Measurements from ENCODE around the gene OS9. TPM values are rescaled to one million over a fixed set of nuclear protein-coding genes. Genes with fewer than 3 reads are reported as not detected.
"Not testable (repeated sequence)": the region's sequence is repeated elsewhere in the genome, so short reads cannot be mapped to it uniquely, and the experiment has no call there.

The OS9 gene
- total and polyA plus RNA-seq, 4 experiments from 2014 or later, result 56.6 to 195 (median 131) TPM

DNA sequence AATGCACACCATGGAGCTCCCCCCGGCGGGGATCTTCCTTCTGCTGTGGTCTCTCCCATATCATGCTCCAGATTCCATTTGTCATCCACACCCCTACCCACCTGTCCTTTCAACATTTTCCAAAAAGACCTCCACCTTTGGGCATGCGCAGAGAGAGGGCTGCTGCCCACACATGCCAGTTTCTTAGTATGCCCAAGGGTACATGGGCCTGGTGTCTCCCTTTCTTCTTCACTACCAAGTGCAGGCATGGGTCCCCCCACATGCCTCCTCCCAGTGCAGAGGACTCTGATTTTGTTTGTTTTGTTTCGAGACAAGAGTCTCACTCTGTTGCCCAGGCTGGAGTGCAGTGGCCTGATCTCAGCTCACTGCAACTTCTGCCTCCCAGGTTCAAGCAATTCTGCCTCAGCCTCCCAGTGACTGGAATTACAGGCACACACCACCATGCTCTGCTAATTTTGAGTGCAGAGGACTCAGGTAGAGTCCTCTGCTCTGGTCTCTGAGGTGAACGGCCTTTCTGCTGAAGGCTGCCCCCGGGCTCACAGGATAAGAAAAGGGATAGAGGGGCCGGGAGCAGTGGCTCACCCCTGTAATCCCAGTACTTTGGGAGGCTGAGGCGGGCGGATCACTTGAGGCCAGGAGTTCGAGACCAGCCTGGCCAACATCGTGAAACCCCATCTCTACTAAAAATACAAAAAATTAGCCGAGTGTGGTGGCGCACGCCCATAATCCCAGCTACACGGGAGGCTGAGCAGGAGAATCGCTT, 28.1 kb downstream of the OS9 start:
- H3K36me3 ChIP-seq (ENCODE audit: insufficient read depth, low read length), result peaks cover 48% of the 10 kb centered on the region
- H3K4me3 ChIP-seq (ENCODE audit: low read length in 2 of 2); H3K4me3 Mint-ChIP-seq; H3K27me3 ChIP-seq (ENCODE audit: insufficient read depth, low read length); H3K27ac ChIP-seq (ENCODE audit: low read depth, low read length); H3K27me3 Mint-ChIP-seq; DNase-seq; H3K4me1 ChIP-seq (ENCODE audit: insufficient read depth, low read length); intact Hi-C loops (cut with micrococcal nuclease); H3K9me3 ChIP-seq (ENCODE audit: control insufficient read depth in 1 of 2, low read length in 2 of 2); H3K9me3 Mint-ChIP-seq: not testable (repeated sequence)
- Mint-ChIP-seq H3K4me1 (peaks cover 14 to 32% (median 21%) of the 10 kb centered on the region in 4 donors), H3K36me3 (peaks cover 24 to 47% of the 10 kb centered on the region in 2 donors), H3K27ac (peak overlapping the region in 4 of 7 donors; percentile 29 to 72 (median 42))
- POLR2A ChIA-PET (ENCODE audit: partially characterized antibody), result interaction anchor here (1.0 to 4.4 kb wide), 6 partner anchors 10 to 23 kb away, joined by 3 to 32 read pairs (median 5); partner anchors contain the start of gene TSPAN31
- CTCF ChIA-PET (ENCODE audit: partially characterized antibody), result interaction anchor here (1.2 to 3.2 kb wide), 2 partner anchors 20 to 35 kb away, joined by 3 to 10 read pairs; no protein-coding TSS in a partner anchor

GRCh38 chr12:57722716-57723629, 29.0 kb downstream of the OS9 start:
- Mint-ChIP-seq H3K36me3 (peaks cover 26 to 47% of the 10 kb centered on the region in 2 donors), H3K4me1 (peaks cover 14 to 32% (median 21%) of the 10 kb centered on the region in 4 donors), H3K4me3 (peak overlapping the region in 1 of 8 donors; percentile 51), H3K27me3 (no peaks in the 10 kb centered on the region), H3K27ac (peak overlapping the region; percentile 34 to 84 (median 75)), H3K9me3 (peaks cover 0 to 2% (median 0%) of the 10 kb centered on the region in 8 donors)
- Histone ChIP-seq H3K36me3 (ENCODE audit: insufficient read depth, low read length) (peaks cover 52% of the 10 kb centered on the region), H3K9me3 (ENCODE audit: control insufficient read depth in 1 of 2, low read length in 2 of 2) (no peaks in the 10 kb centered on the region), H3K27me3 (ENCODE audit: insufficient read depth, low read length) (no peaks in the 10 kb centered on the region), H3K27ac (ENCODE audit: low read depth, low read length) (no peak overlapping the region), H3K4me1 (ENCODE audit: insufficient read depth, low read length) (no peaks in the 10 kb centered on the region), H3K4me3 (ENCODE audit: low read length in 2 of 2) (no peak overlapping the region)
- ChIA-PET CTCF (ENCODE audit: partially characterized antibody) (interaction anchor here (1.2 to 3.2 kb wide), 2 partner anchors 19 to 34 kb away, joined by 3 to 10 read pairs; no protein-coding TSS in a partner anchor), POLR2A (ENCODE audit: partially characterized antibody) (interaction anchor here (0.6 to 4.4 kb wide), 6 partner anchors 9 to 212 kb away, joined by 3 to 32 read pairs (median 6); partner anchors contain the start of gene TSPAN31)
- DNase-seq, result no peak
- intact Hi-C loops (cut with micrococcal nuclease), result no loop called here

GRCh38 chr12:57723630-57723962, 29.7 kb downstream of the OS9 start:
- H3K4me1 ChIP-seq (ENCODE audit: insufficient read depth, low read length), result no peaks in the 10 kb centered on the region
- no peaks in the 10 kb centered on the region for H3K27me3 Mint-ChIP-seq
- H3K27ac ChIP-seq (ENCODE audit: low read depth, low read length), result no peak overlapping the region
- CTCF ChIA-PET (ENCODE audit: partially characterized antibody), result interaction anchor here (1.2 to 3.2 kb wide), 2 partner anchors 18 to 33 kb away, joined by 3 to 10 read pairs; no protein-coding TSS in a partner anchor
- H3K27me3 ChIP-seq (ENCODE audit: insufficient read depth, low read length), result no peaks in the 10 kb centered on the region
- H3K4me3 ChIP-seq (ENCODE audit: low read length in 2 of 2), result no peak overlapping the region
- H3K36me3 ChIP-seq (ENCODE audit: insufficient read depth, low read length), result peaks cover 52% of the 10 kb centered on the region
- peaks cover 26 to 47% of the 10 kb centered on the region in 2 donors for H3K36me3 Mint-ChIP-seq
- peaks cover 14 to 32% (median 22%) of the 10 kb centered on the region in 4 donors for H3K4me1 Mint-ChIP-seq
- intact Hi-C loops (cut with micrococcal nuclease), result no loop called here
- DNase-seq, result no peak
- no peaks in the 10 kb centered on the region for H3K9me3 ChIP-seq (ENCODE audit: control insufficient read depth in 1 of 2, low read length in 2 of 2)
- H3K27ac Mint-ChIP-seq, result peak overlapping the region; percentile 24 to 83 (median 52)
- POLR2A ChIA-PET (ENCODE audit: partially characterized antibody), result interaction anchor here (0.6 to 4.4 kb wide), 7 partner anchors 9 to 212 kb away, joined by 3 to 32 read pairs (median 6); partner anchors contain the start of gene TSPAN31
- H3K9me3 Mint-ChIP-seq, result peaks cover 0 to 2% (median 0%) of the 10 kb centered on the region in 8 donors
- H3K4me3 Mint-ChIP-seq, result no peak overlapping the region

DNA sequence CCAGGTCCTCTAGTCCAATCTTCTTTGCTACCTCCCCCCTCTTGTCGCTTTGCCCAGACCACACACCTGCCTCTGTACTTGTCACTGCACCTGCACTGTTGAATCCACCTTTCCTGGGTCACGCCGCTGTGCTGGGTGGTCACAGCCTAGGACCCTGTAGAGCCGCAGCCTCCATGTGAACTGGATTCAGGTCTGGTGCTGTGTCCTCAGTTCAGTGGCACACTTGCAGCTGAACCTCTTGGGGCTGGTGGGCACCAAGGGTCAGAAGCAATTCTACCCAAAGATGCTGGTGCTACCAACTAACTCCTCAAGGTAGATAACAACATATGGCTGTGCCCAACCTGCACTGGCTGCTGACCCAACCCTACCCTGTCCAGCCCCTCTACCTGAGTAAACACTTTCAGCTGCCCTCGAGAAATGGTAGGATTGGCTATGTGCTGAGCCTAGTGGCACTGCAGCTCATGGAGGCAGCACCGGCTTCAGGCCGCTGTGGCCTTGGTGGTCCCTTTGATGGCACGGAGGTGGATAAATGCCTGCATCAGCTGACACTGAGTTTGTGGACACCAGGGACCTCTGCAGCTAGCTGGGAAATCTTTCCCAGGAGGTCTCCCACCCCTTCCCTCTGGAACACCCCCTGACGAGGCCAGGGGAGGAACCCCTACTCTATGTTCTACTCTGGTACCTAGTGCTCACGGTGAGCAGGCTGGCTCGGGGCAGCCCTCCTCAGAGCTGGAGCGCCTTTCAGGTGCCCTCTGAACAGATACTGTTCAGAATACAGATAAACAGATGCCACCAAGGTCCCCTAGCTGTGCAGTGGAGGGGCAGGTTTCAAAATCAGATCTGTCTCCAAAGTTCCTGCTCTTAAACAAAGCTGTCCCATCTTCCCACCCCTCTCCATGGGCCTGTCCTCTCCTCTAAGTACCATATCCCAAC, 30.3 kb downstream of the OS9 start:
- Histone ChIP-seq H3K27me3 (ENCODE audit: insufficient read depth, low read length) (no peaks in the 10 kb centered on the region), H3K27ac (ENCODE audit: low read depth, low read length) (no peak overlapping the region), H3K9me3 (ENCODE audit: control insufficient read depth in 1 of 2, low read length in 2 of 2) (no peaks in the 10 kb centered on the region), H3K36me3 (ENCODE audit: insufficient read depth, low read length) (peaks cover 47% of the 10 kb centered on the region), H3K4me1 (ENCODE audit: insufficient read depth, low read length) (no peaks in the 10 kb centered on the region), H3K4me3 (ENCODE audit: low read length in 2 of 2) (no peak overlapping the region)
- H3K4me1 Mint-ChIP-seq, result peaks cover 16 to 32% (median 22%) of the 10 kb centered on the region in 4 donors
- ChIA-PET CTCF (ENCODE audit: partially characterized antibody) (interaction anchor here (0.7 to 3.2 kb wide), 2 partner anchors 15 to 18 kb away, joined by 3 to 10 read pairs; no protein-coding TSS in a partner anchor), POLR2A (ENCODE audit: partially characterized antibody) (interaction anchor here (0.7 to 4.4 kb wide), 8 partner anchors 10 to 131 kb away, joined by 3 to 32 read pairs (median 3); partner anchors contain the start of genes OS9 and TSPAN31)
- H3K27ac Mint-ChIP-seq, result peak overlapping the region; percentile 52 to 92 (median 84)
- H3K4me3 Mint-ChIP-seq, result no peak overlapping the region
- intact Hi-C loops (cut with micrococcal nuclease), result no loop called here
- H3K9me3 Mint-ChIP-seq, result peaks cover 0 to under 1% (median 0%) of the 10 kb centered on the region in 8 donors
- peaks cover 27 to 45% of the 10 kb centered on the region in 2 donors for H3K36me3 Mint-ChIP-seq
- H3K27me3 Mint-ChIP-seq, result no peaks in the 10 kb centered on the region
- peak in 1 of 5 donors; percentile 20 for DNase-seq

DNA sequence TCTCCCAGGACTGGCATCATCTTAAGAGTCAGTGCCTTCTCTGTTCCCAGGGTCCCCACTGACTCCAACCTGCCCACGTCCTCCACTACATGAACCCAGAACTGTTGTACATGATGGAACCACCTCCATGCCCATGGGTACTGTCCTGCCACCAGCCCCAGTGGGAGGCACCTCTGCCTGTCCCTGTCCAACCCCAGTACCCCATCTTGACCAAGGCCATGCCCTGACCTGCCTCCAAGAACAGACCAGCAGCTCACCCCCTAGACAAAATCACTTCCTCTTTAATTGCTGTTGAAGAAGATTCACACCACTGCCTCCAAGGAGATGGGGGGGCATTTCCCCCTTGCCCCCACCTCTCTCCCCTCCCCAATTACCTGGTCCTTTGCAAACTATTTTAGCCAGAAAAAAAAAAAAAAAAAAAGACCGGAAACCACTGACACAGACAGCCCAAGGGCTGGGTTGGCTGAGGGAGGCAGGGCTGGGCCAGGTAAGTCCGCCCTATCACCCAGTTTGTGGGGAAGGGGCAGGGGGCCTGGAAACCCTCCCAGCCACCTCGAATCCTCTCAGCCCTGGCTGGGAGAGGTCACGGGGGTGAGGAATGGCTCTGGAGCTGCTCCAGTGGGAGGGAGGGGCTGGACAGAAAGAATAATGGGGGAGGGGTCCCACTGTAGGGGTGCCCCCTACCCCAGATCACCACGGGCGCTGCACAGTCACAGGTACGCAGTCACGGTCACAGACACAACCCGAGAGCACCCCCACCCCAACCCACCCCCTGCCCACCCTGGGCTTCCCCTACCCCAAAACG, 31.2 kb downstream of the OS9 start:
- H3K27me3 ChIP-seq (ENCODE audit: insufficient read depth, low read length), result no peaks in the 10 kb centered on the region
- H3K36me3 ChIP-seq (ENCODE audit: insufficient read depth, low read length), result peaks cover 45% of the 10 kb centered on the region
- H3K4me3 ChIP-seq (ENCODE audit: low read length in 2 of 2), result no peak overlapping the region
- peak in 1 of 5 donors; percentile 19 for DNase-seq
- no peaks in the 10 kb centered on the region for H3K9me3 ChIP-seq (ENCODE audit: control insufficient read depth in 1 of 2, low read length in 2 of 2)
- no peaks in the 10 kb centered on the region for H3K9me3 Mint-ChIP-seq
- intact Hi-C loops (cut with micrococcal nuclease), result loop anchor here (1.0 kb wide), 1 partner anchor 17 kb away; no protein-coding TSS in a partner anchor
- POLR2A ChIA-PET (ENCODE audit: partially characterized antibody), result interaction anchor here (0.9 to 4.4 kb wide), 7 partner anchors 11 to 31 kb away, joined by 3 to 32 read pairs (median 4); partner anchors contain the start of genes OS9 and TSPAN31
- H3K36me3 Mint-ChIP-seq, result peaks cover 22 to 47% of the 10 kb centered on the region in 2 donors
- CTCF ChIA-PET (ENCODE audit: partially characterized antibody), result interaction anchor here (0.7 to 3.2 kb wide), 4 partner anchors 14 to 20 kb away, joined by 3 to 10 read pairs (median 8); partner anchors contain the start of gene TSPAN31
- H3K27me3 Mint-ChIP-seq, result no peaks in the 10 kb centered on the region
- H3K4me1 ChIP-seq (ENCODE audit: insufficient read depth, low read length), result no peaks in the 10 kb centered on the region
- H3K27ac ChIP-seq (ENCODE audit: low read depth, low read length), result no peak overlapping the region
- no peak overlapping the region for H3K4me3 Mint-ChIP-seq
- peaks cover 16 to 32% (median 22%) of the 10 kb centered on the region in 4 donors for H3K4me1 Mint-ChIP-seq
- peak overlapping the region; percentile 52 to 92 (median 84) for H3K27ac Mint-ChIP-seq
